HL-60/S4 treated with phorbol 12-myristate 13-acetate at 8.2 ng/mL for 4 days and 3 days (cell line): ENCODE measurements around the gene HOXD4.

ENCODE experiments used
- in situ Hi-C: fragments of 300-500 bp; cut with MboI; formaldehyde crosslinking; loops from 2 replicates; pipeline ENCODE4 v1.15.0; 2022; ENCODE audit warnings: low sequenced_read_pairs

Gene HOXD4

DNA sequence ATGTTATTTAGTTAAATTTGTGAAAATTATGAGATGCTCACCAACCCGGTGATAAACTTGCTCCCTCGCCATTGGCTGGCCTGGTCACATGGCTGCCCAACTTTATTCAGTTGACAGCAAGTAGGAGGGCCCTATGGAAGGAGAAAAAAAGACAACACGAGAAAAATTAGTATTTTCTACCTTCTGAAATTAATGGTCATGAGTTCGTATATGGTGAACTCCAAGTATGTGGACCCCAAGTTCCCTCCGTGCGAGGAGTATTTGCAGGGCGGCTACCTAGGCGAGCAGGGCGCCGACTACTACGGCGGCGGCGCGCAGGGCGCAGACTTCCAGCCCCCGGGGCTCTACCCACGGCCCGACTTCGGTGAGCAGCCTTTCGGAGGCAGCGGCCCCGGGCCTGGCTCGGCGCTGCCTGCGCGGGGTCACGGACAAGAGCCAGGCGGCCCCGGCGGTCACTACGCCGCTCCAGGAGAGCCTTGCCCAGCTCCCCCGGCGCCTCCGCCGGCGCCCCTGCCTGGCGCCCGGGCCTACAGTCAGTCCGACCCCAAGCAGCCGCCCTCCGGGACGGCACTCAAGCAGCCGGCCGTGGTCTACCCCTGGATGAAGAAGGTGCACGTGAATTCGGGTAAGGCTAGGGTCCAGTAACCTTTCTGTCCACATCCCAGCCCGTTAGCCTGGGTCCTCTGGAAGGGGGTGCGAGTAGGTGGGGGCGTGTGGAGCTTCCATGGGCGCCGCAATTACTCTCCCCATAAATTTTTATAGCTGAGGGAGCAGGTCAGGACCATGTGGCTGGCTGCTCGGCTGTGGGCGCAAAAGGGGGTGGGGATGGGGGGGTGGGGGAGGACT lies at the start of gene HOXD4:
Gene HOXD4, plus strand, starts transcription at position 109 of the 846 bp plus-strand sequence. Its CDS starts 84 bp downstream, at position 193.
- in situ Hi-C loops, result no loop called here

DNA sequence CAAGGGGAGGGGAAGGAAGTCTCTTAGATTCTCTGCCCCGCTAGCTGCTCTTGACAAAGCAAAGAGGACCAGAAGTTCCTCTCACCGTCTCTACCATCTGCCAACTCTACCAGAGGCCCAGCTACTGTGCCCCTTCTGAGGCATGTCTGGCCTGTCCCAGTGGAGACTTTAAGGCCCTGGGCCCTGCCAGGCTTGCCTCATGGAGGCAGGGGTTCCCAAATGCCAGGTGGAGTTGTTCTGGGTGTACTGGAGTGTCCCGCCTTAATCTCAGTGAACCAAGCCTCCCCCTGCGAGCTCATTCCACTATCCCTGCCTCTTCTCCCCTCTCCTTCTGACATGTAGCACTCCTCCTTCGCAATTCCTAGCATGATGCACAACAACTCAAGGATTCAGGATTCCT lies 49.5 kb upstream of the HOXD4 start:
- in situ Hi-C loops, result no loop called here

DNA sequence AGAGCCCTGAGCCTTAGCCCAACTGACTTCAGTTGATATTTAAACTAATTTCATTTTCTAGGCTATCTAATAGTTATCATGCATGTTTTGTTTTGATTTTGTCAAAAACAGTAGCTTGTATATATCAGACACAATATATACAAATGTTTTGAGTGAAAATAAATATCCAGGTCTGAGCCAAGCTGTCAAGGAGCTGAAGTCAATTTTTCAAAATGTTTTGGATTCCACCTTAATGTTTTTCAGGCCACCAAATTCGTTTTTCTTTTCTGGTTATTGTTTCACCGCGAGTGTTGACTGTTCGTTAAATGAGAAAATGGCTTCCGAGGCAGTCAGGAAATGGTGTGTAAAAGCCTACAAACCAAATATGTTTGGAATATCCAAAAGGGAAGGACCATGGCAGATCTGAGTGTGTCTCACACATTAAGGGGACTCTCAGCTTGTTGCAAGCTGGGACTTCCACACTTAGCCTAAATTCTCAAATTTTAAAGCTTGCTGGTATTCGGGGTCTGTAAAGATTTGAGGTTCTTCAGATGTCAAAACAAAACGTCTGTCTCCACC lies 49.0 kb upstream of the HOXD4 start:
- in situ Hi-C loops, result no loop called here

DNA sequence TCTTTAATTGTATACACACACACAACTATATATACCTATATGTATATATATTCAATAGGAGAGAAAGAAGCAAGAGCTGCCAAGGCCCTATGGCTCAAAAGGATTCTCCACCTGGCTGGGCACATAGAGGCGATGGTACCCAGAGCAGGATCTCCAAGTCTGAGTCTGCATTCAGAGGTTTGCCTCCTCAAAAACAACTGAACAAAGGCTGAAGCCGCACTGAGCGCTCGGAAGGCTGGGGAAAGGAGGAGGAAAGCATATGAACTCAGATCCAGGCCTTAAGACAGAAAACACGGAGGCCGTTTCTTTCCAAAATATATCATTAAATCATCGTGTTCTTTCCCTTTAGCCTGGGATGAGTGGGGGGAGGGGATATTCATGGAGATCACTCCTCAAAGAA lies 48.2 kb upstream of the HOXD4 start:
- in situ Hi-C loops, result no loop called here

DNA sequence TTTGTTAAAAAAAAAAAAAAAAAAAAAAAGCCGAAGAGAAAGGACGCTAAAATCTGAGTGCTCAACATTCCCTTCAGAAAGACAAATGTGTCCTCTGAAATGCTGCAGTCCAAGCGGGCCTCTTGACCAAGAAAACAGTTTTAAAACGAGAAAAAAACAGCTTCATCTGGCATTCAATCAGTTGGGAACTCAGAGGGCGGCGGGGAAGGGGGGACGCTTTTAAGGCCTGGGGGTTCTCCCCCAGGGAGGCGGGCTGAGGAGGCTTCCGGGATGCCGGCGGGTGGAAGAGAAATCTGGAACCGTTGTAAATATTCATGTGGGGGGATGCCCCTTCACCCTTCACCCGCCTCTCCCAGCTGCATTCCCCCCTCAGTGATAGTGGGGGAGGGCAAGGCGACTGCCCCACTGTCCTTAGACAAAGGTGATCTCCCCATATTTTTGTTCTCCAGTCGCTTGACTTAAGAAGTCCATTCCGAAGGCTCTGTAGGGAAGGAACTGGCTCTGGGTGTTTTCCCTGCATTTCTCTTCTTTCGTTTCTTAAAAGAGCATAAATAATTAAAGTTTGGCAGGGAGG lies 47.5 kb upstream of the HOXD4 start:
- in situ Hi-C loops, result no loop called here

DNA sequence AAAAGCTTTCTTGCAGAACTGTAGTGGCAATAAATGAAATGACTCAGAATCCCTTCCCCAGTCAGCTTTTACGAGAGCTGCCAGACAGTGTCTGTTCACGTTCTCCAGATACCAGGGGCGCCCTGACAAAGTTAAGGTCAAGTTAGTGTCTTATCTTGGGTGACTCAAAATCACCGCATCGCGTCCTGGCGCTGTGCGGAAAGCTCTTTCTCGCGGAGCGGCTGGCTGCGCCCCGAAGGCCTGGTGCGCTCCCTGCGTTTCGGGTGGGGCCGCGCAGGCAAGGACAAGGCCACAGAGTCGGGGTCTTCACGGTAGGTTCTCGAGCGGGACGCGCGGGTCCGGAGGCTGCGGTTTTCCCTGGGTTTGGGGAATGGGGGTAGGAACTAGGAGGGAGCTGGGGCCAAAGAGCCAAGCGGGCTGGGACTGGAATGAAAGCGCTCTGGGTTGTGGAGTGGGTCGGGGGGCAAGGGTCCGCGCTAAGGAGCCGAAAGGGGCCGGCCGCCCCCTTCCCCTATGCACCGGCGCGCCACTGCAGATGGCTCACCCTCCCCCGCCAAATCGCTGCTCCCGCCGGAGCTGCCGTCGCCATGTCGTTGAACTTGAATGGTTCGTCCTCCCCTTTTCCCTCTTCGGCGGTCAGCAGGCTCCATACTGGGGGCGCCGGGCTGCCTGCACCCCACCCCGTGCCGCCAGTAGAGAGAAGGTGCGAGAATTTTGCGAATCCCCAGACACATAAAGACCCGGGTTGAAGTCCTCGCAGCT lies 46.9 kb upstream of the HOXD4 start:
- in situ Hi-C loops, result no loop called here

DNA sequence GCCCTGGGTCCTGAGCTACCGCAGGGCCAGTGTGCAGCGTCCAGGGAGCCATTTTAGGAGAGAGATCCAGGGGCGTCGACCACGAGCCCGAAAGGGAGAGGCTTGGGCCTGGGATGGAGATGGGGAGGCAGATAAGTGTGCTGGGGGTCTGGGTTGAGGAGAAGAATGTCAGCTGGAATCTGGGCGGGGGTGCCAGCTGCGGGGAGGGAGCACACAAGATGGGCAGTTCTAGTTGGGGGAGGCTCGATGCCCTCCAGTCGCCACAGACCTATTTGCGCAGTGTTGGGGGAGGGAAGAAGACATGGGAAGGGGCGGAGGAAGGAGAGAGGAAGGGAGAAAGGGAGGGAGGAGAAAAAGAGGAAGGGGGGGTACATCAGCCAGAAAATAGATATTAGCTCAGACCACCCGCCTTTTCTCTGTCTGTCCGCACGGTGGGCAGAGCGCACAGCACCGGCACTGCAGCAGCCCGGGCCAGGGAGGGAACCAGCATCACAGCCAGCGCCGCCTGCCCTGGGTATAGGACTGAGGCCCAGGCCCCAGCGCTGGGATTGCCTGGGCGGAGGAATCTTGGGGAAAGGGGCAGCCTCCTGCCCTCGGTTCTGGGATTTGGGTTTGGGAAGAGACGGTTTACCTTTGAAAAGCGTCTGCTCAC lies 46.1 kb upstream of the HOXD4 start:
- in situ Hi-C loops, result no loop called here

DNA sequence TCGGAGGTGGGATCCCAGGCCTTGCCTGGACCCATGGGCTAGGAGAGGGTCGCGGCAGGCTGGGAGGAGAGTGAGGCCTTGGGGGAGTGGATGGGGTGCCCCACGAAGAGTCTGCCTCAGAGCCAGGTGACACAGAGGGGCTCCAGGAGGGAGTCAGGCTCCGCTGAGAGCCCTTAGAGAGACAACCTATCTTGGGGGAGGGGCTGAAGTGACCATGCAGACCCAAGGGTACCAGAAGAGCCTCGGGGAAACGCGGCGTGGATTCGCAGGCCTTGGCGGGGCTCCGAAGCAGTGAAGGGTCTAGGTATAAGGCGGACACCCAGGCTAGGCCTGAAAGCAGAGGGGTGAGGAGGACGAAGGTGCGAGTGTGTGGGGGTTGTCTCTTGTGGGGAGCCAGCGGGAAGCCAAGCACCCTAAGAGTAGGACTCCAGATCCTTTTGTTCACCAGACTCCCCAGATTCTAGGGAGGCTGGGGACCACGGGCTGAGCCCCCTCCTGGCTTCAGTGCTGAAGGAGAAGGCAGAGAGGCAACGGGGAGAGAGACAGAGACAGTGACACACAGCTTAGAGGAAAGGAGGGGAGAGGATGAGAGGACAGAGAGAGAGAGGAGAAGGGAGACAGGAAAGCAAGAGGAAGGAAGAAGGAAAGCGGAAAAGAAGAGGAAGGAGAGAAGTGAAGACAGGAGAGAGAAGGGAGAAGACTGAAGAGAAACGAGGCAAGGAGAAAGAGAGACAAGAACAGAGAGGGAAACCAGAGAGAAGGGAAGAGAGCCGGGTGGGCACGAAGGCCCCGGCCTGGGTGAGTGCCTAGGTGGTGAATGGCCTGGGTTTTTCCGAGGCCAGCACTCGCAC lies 45.4 kb upstream of the HOXD4 start:
- in situ Hi-C loops, result no loop called here

DNA sequence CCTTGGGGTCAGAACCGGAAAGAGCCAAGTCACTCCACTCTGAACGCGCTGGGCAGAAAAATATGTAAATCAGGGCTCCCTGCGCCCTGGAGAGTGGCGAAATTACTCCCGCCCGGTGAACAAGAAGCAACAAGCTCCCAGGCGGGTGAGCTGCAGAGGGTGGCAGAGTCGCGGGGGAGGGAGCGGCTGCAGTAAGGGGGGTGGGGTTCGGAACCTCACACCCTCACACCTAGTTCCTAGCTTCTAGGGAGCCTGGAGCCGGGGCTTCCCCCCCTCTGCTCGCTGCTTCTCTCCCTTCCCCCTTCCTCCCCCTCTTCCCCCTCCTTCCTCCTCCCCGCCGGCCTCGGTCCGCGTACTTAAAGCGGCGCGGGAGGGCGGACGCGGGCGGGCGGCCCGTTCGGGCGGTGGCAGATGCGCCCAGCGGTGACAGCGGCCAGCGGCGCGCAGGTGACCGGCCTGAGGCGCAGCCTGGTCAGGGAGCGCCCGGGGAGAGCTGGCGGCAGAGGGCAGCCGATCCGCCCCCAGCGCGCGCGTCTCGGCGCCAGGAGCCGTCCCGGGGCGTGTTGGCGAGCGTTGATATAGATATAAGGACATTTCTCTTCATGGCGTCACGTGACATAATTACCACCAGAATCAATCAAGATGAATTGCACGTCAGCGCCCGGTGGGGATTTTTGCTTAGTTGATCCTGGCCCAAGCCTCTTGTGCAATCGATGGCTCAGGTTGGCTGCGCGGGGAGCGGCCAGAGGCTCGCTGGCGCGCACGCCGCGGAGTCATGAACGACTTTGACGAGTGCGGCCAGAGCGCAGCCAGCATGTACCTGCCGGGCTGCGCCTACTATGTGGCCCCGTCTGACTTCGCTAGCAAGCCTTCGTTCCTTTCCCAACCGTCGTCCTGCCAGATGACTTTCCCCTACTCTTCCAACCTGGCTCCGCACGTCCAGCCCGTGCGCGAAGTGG lies 44.5 kb upstream of the HOXD4 start, which contains the start of gene HOXD11:
Gene HOXD11, plus strand, starts transcription at position 700 of the 959 bp plus-strand sequence. Its CDS starts 76 bp downstream, at position 776.
- in situ Hi-C loops, result no loop called here

DNA sequence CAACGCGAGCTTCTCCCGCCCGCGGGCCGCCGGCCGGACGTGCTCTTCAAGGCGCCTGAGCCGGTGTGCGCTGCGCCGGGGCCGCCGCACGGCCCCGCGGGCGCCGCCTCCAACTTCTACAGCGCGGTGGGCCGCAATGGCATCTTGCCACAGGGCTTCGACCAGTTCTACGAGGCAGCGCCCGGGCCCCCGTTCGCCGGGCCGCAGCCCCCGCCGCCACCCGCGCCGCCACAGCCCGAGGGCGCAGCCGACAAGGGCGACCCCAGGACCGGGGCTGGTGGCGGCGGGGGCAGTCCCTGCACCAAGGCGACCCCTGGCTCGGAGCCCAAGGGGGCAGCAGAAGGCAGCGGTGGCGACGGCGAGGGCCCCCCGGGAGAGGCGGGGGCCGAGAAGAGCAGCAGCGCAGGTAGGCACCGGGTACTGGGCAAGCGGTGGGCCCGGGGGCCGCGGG lies 43.6 kb upstream of the HOXD4 start:
- in situ Hi-C loops, result no loop called here

DNA sequence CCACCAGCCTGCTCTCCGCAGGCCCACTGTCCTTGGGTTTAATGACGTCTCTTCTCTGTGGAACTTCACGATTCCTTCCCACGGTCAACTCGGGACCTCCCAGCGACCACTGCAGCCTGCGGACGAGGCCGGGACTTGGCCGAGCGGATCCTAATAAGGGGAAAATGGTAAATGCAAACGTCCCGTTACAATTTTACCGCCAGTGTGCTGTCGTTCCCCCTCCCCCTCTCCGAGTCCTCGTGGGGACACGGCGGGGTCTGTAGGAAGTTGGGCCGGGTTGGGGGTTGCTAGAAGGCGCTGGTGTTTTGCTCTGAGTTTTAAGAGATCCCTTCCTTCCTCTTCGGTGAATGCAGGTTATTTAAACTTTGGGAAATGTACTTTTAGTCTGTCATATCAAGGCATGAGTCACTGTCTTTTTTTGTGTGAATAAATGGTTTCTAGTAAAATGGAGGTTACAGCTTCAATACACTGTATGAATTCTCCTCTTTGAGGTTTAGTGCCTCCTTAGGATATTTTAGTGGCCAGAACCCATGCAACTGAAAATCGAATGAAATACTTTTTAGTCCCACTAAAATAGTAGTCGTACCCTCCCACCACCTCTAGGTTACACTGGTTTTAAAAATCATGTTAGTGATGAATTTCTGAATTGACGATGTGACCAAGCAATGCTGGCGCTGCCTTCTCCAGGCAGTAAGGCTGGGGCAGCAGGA lies 42.0 kb upstream of the HOXD4 start:
- in situ Hi-C loops, result no loop called here

DNA sequence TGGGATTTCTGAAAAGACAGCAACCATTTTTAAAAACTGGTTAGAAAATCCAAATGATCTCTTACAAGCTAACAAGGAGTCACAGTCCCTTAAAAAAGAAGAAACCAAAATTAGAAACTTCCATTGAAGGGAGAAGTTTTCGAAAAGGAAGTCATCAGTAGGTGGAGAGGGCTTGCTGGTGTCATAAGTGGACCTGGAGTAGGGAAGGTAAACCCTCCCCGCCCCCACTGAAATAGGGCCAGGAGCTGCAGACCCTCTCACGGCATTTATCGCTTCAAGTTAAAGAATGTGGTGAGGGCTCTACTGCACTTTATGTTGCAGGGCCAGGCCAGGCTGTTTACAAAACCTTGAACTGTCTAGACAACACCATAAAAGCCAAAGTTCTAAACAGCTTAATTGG lies 41.4 kb upstream of the HOXD4 start:
- in situ Hi-C loops, result no loop called here

DNA sequence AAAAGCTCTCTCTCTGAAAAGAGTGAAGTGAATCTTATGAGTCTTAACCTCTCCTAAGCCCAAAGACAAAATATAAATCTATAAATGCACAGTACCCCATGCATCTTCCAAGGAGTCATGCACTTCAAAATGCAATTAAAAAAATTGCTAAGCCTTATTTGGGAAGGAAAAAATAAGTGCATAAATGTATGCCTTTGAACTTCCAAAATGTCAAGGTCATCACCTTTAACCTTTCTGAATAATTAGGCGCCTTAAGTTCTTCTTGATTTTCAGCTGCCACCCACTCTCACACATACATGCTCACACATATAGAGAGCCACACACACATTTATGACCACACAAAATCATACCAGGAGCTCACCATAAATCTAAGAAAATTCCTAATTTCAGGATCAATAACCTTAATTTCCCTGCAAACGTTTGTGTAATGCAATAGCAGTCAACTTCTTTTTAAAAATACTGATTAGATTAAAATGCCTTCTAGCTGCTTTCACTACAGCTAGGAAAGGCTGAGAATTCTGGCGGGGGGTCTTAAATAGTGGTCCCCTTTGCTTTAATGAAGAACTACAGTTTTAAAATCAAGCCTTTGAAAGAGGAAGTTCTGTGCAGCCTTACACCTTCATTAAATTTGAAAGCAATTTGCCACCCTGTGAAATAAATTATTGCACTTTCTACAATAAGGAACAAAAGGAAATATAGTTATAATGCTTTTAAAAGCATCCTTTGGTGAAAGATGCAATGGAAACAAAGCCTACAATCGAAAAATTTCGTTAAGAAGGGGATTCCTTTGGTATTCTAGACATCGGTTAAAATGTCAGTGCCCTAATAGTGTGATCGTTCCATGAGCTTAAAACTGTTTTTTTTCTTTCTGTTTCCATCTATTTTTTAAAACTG lies 40.7 kb upstream of the HOXD4 start:
- in situ Hi-C loops, result no loop called here

DNA sequence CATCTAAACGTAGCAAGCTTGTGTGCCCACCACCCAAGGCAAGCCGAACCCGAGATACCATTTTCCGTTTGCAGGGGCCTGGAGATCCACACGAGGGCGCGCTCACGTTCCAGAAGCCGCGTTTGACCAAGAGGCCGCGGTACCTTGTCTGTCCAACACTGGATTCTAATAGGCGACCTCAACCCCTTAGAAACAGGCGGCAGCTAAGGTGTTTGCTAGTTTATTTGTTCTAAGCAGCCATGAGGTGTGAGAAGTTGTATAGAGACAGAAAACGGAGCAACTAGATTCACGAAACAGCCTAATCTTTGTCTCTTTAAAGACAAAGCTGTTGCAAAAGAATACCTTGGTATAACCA lies 40.1 kb upstream of the HOXD4 start:
- in situ Hi-C loops, result no loop called here

DNA sequence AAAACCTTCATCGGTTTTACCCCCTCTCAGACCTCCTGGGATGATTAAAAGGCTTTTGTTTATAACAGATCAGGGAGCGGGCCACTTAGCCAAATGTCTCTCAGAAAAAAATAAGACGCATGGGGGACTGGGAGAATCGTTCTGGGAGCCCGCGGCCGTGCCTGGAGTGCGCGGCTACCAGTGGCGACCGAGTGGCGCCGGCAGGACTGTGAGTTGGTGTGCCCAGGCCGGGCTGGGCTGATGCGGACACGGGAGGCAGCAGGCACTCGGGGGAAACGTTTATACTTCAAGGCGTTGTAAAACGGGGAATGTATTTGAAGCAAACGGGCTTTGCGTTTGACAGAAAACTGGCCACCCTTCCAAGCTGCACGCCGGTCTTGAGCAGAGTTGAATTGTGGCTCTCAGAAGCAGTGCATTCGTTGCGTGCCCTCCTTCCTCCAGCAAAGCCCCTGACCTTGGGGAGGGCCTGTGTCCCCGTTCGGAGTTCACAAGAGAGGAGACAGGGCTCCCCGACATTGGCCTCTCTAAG lies 39.4 kb upstream of the HOXD4 start:
- in situ Hi-C loops, result no loop called here

DNA sequence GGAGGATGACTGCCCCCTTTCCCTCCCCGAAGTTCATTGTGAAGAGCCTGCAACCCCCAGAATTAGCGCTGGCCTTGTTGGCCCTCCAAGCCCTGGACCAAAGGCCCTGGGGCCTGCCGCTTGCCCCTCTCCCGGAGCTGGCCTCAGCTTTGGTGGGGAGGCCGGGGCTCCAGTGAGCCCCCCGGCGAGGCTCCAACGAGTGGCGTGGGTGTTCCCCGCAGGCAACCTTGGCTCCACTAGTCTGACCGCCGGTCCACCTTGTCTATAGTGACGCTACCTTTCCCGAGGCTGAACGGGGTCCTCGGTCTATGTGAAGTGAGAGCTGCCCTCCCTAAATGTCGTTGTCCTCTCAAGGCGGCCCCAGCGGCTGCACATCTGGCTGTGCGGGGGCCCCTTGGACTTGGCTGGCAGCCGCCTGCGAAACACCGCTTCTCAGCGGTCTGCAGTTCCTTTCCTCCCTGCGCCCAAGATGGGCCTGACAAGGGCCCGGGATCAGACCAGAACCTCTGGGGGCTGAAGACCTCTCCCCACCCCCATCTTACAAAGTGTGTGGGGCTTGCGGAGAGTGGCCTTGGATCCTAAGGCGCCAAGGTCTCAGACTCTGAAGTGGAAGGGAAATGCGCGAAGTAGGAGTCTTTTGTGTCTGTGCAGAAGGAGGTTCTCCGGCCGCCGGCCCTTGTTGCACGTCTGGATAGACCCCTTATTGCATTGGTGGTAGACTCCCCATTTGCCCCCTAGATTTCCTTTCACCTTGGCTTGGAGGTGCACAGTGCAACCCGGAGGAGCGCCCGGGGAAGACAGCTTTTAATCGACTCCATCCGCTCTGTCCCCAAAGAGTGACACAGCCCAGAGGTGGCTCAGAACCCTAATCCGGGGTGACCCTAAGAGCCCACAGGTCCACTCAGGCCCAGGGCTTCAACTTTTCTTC lies 38.7 kb upstream of the HOXD4 start:
- in situ Hi-C loops, result no loop called here
